A673 (cell line): ENCODE data around the gene CDIP1.

ENCODE experiments used
- EZH2 ChIP-seq: fragments of 200-600 bp; sonication (generic); IDR thresholded peaks from 2 replicates; pipeline ENCODE4 v1.6.1; 2017; ENCODE audit warnings: borderline replicate concordance, low read depth, mild to moderate bottlenecking, mixed read lengths, antibody characterized with exemption, low read length; ENCODE audit not compliant: poor library complexity, severe bottlenecking
- TF ChIP-seq, protein P1 (sequence below): fragments of 300-800, 200-600 bp; sonication (generic); conservative IDR thresholded peaks from 2 replicates; pipeline ENCODE4 v1.5.1; 2017; ENCODE audit warnings: low read depth, mild to moderate bottlenecking, antibody characterized with exemption, low read length, moderate library complexity, mixed read lengths

DNA sequence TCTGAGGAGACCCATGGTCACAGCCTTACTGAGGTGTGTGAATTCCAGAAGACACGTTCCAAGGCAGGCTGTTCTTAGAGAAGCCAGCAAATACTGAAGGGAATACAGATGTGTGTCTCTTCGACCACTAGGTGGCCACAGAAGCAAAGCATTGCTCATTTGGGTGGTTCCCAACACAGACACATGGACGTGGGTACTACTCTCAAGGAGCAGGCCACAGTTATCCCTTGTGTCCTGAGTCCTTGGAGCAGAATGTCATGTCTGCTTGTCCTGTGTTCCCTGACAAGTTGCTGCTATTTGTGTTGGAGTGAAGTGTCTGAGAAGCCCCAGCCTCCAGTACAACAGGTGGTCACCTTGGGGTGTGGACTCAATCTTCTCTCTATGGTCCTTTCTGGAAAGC lies 32.1 kb downstream of the CDIP1 start:
- TF ChIP-seq, protein P1, sequence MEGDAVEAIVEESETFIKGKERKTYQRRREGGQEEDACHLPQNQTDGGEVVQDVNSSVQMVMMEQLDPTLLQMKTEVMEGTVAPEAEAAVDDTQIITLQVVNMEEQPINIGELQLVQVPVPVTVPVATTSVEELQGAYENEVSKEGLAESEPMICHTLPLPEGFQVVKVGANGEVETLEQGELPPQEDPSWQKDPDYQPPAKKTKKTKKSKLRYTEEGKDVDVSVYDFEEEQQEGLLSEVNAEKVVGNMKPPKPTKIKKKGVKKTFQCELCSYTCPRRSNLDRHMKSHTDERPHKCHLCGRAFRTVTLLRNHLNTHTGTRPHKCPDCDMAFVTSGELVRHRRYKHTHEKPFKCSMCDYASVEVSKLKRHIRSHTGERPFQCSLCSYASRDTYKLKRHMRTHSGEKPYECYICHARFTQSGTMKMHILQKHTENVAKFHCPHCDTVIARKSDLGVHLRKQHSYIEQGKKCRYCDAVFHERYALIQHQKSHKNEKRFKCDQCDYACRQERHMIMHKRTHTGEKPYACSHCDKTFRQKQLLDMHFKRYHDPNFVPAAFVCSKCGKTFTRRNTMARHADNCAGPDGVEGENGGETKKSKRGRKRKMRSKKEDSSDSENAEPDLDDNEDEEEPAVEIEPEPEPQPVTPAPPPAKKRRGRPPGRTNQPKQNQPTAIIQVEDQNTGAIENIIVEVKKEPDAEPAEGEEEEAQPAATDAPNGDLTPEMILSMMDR, result peak; percentile 84
- no peak for TF ChIP-seq EZH2
